ENCODE results near the gene NUMB.

Gene NUMB

GRCh38 chr14:73246387-73247150, 211.8 kb downstream of the NUMB start:
- no peak for DNase-seq (ENCODE audit: low spot score)

GRCh38 chr14:73245480-73246325, 212.6 kb downstream of the NUMB start:
- DNase-seq (ENCODE audit: low spot score) = no peak

GRCh38 chr14:73244541-73245290, 213.6 kb downstream of the NUMB start:
- DNase-seq (ENCODE audit: low spot score) = no peak

- no peak for DNase-seq (ENCODE audit: low spot score)
Measured at GRCh38 chr14:73243748-73244147, 214.6 kb downstream of the NUMB start.

- no peak for DNase-seq (ENCODE audit: low spot score)
Measured at GRCh38 chr14:73243341-73243740, 215.0 kb downstream of the NUMB start.

- no peak for DNase-seq (ENCODE audit: low spot score)
Measured at GRCh38 chr14:73242357-73242901, 215.9 kb downstream of the NUMB start.

- DNase-seq (ENCODE audit: low spot score) = no peak
Measured at GRCh38 chr14:73241481-73242165, 216.7 kb downstream of the NUMB start.

- DNase-seq (ENCODE audit: low spot score) = no peak
Measured at GRCh38 chr14:73240816-73241480, 217.4 kb downstream of the NUMB start.

- DNase-seq (ENCODE audit: low spot score) = no peak
Measured at GRCh38 chr14:73239393-73240241, 218.7 kb downstream of the NUMB start.

GRCh38 chr14:73238941-73239340, 219.4 kb downstream of the NUMB start:
- no peak for DNase-seq (ENCODE audit: low spot score)

GRCh38 chr14:73238424-73238852, 219.9 kb downstream of the NUMB start:
- DNase-seq (ENCODE audit: low spot score) = no peak

GRCh38 chr14:73237786-73238423, 220.4 kb downstream of the NUMB start:
- no peak for DNase-seq (ENCODE audit: low spot score)

- no peak for DNase-seq (ENCODE audit: low spot score)
Measured at GRCh38 chr14:73237219-73237785, 221.0 kb downstream of the NUMB start, which contains the start of gene PAPLN. Gene PAPLN, plus strand, starts transcription at chr14:73237506. Its CDS starts 2,273 bp downstream, at chr14:73239779.

GRCh38 chr14:73236752-73237218, 221.6 kb downstream of the NUMB start:
- no peak for DNase-seq (ENCODE audit: low spot score)

GRCh38 chr14:73236157-73236556, 222.2 kb downstream of the NUMB start:
- no peak for DNase-seq (ENCODE audit: low spot score)

GRCh38 chr14:73235531-73236155, 222.7 kb downstream of the NUMB start:
- no peak for DNase-seq (ENCODE audit: low spot score)

- DNase-seq (ENCODE audit: low spot score) = no peak
Measured at GRCh38 chr14:73234586-73235394, 223.6 kb downstream of the NUMB start.

Data from SK-N-DZ (cell line).